SK-N-MC (cell line): Measurements from ENCODE around the gene TTLL13.

Experiments used
- EZH2 ChIP-seq: fragments of 200-600 bp; sonication (generic); IDR thresholded peaks from one replicate; pipeline ENCODE4 v1.6.1; 2017; ENCODE audit warnings: antibody characterized with exemption
- POLR2AphosphoS5 ChIP-seq: IDR thresholded peaks from 2 replicates; pipeline ENCODE4 v1.6.1; 2012; ENCODE audit warnings: mild to moderate bottlenecking, low read depth, low read length, borderline replicate concordance

GRCh38 chr15:90222547-90222946 lies 26.8 kb upstream of the TTLL13 start:
- TF ChIP-seq EZH2 (no peak), POLR2AphosphoS5 (no peak)
